ENCODE measurements around the gene FSIP2.

The FSIP2 gene

GRCh38 chr2:185875136-185875931, 136.7 kb downstream of the FSIP2 start:
- H4K20me1 ChIP-seq (ENCODE audit: insufficient read depth, low read length) = no peaks in the 10 kb centered on the region
- no peaks in the 10 kb centered on the region for H3K9me2 ChIP-seq (ENCODE audit: low read depth, low read length)
- no peaks in the 10 kb centered on the region for H3K4me1 ChIP-seq (ENCODE audit: insufficient read depth, low read length, severe bottlenecking)
- no peaks in the 10 kb centered on the region for H3K79me2 ChIP-seq (ENCODE audit: insufficient read depth, low read length)
- no peak overlapping the region for H3K27ac ChIP-seq (ENCODE audit: low read depth, low read length, poor library complexity, severe bottlenecking)
- no peaks in the 10 kb centered on the region for H3K36me3 ChIP-seq (ENCODE audit: insufficient read depth, low read length)
- H3F3A ChIP-seq (ENCODE audit: insufficient read depth, low read length) = no peaks in the 10 kb centered on the region
- no peaks in the 10 kb centered on the region for H3K9me3 ChIP-seq (ENCODE audit: low read length)
- H3K4me2 ChIP-seq (ENCODE audit: low read length) = no peak overlapping the region
- H3K4me3 ChIP-seq (ENCODE audit: low read depth, low read length, poor library complexity, severe bottlenecking) = no peak overlapping the region
- H2AFZ ChIP-seq (ENCODE audit: low read length) = no peak overlapping the region
- no peaks in the 10 kb centered on the region for H3K27me3 ChIP-seq (ENCODE audit: insufficient read depth, low read length)
- TF ChIP-seq EZH2 (IDR thresholded peaks at IDR 0.05; ENCODE audit: borderline replicate concordance, low read length) (no peak), CTCF (IDR thresholded peaks at IDR 0.05; ENCODE audit: low read length) (no peak)
- H3K9ac ChIP-seq (ENCODE audit: low read length) = no peak overlapping the region

GRCh38 chr2:185876234-185876633, 137.6 kb downstream of the FSIP2 start:
- Histone ChIP-seq H3K4me1 (ENCODE audit: insufficient read depth, low read length, severe bottlenecking) (no peaks in the 10 kb centered on the region), H3K9me3 (ENCODE audit: low read length) (no peaks in the 10 kb centered on the region), H3K36me3 (ENCODE audit: insufficient read depth, low read length) (no peaks in the 10 kb centered on the region), H3K27me3 (ENCODE audit: insufficient read depth, low read length) (no peaks in the 10 kb centered on the region), H2AFZ (ENCODE audit: low read length) (no peak overlapping the region), H3K27ac (ENCODE audit: low read depth, low read length, poor library complexity, severe bottlenecking) (no peak overlapping the region), H3K79me2 (ENCODE audit: insufficient read depth, low read length) (no peaks in the 10 kb centered on the region), H3K4me2 (ENCODE audit: low read length) (no peak overlapping the region), H4K20me1 (ENCODE audit: insufficient read depth, low read length) (no peaks in the 10 kb centered on the region), H3K9ac (ENCODE audit: low read length) (no peak overlapping the region), H3F3A (ENCODE audit: insufficient read depth, low read length) (no peaks in the 10 kb centered on the region), H3K9me2 (ENCODE audit: low read depth, low read length) (no peaks in the 10 kb centered on the region), H3K4me3 (ENCODE audit: low read depth, low read length, poor library complexity, severe bottlenecking) (no peak overlapping the region)
- TF ChIP-seq EZH2 (IDR thresholded peaks at IDR 0.05; ENCODE audit: borderline replicate concordance, low read length) (no peak), CTCF (IDR thresholded peaks at IDR 0.05; ENCODE audit: low read length) (no peak)

GRCh38 chr2:185880396-185880795, 141.8 kb downstream of the FSIP2 start:
- no peaks in the 10 kb centered on the region for H3K27me3 ChIP-seq (ENCODE audit: insufficient read depth, low read length)
- TF ChIP-seq CTCF (IDR thresholded peaks at IDR 0.05; ENCODE audit: low read length) = no peak
- H3K9ac ChIP-seq (ENCODE audit: low read length) = no peak overlapping the region
- H3F3A ChIP-seq (ENCODE audit: insufficient read depth, low read length) = no peaks in the 10 kb centered on the region
- H3K9me3 ChIP-seq (ENCODE audit: low read length) = no peaks in the 10 kb centered on the region
- no peaks in the 10 kb centered on the region for H3K36me3 ChIP-seq (ENCODE audit: insufficient read depth, low read length)
- no peaks in the 10 kb centered on the region for H3K79me2 ChIP-seq (ENCODE audit: insufficient read depth, low read length)
- H3K4me2 ChIP-seq (ENCODE audit: low read length) = no peak overlapping the region
- H3K4me3 ChIP-seq (ENCODE audit: low read depth, low read length, poor library complexity, severe bottlenecking) = no peak overlapping the region
- no peaks in the 10 kb centered on the region for H3K4me1 ChIP-seq (ENCODE audit: insufficient read depth, low read length, severe bottlenecking)
- H3K27ac ChIP-seq (ENCODE audit: low read depth, low read length, poor library complexity, severe bottlenecking) = no peak overlapping the region
- H3K9me2 ChIP-seq (ENCODE audit: low read depth, low read length) = no peaks in the 10 kb centered on the region
- H2AFZ ChIP-seq (ENCODE audit: low read length) = no peak overlapping the region
- H4K20me1 ChIP-seq (ENCODE audit: insufficient read depth, low read length) = no peaks in the 10 kb centered on the region

Data from OCI-LY1 (cell line).